D721Med (cell line): ENCODE data around the gene LIPT2.

ENCODE experiments used
- DNase-seq: peaks from one replicate; pipeline ENCODE4 v3.0.0; 2011; ENCODE audit warnings: low spot score; ENCODE audit not compliant: insufficient read length
- FAIRE-seq: peaks from 2 replicates; lab custom pipeline; 2011; peaks lifted over from hg19 to GRCh38; lab: Jason Lieb, UNC
- TF ChIP-seq, protein P1 (sequence below): IDR thresholded peaks from 2 replicates; pipeline ENCODE4 v1.5.1; 2012; ENCODE audit warnings: mild to moderate bottlenecking, control low read depth; ENCODE audit not compliant: insufficient read depth; ENCODE audit errors: missing control alignments

LIPT2 gene

DNA sequence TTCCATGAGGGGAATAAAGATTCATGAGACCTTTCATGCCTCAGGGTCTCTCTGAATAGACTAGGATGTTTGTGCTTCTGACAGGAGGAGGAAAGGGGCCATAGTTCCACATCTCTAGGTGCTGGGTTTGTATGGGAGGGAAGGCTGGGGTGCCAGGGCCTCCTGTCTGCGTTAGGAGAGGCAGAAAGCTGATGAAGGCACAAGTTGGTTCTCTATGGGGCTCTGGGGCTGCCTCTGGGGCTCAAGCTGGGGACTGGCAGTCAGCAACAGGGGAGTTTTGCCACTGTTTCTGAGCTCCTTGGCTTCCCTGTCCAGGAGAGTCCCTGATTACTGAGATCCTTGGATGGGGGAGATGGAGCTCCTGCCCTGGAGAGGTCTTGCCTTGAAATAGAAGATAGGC is 30.3 kb downstream of the LIPT2 start:
- FAIRE-seq = no peak
- no peak for DNase-seq
- TF ChIP-seq, protein P1, sequence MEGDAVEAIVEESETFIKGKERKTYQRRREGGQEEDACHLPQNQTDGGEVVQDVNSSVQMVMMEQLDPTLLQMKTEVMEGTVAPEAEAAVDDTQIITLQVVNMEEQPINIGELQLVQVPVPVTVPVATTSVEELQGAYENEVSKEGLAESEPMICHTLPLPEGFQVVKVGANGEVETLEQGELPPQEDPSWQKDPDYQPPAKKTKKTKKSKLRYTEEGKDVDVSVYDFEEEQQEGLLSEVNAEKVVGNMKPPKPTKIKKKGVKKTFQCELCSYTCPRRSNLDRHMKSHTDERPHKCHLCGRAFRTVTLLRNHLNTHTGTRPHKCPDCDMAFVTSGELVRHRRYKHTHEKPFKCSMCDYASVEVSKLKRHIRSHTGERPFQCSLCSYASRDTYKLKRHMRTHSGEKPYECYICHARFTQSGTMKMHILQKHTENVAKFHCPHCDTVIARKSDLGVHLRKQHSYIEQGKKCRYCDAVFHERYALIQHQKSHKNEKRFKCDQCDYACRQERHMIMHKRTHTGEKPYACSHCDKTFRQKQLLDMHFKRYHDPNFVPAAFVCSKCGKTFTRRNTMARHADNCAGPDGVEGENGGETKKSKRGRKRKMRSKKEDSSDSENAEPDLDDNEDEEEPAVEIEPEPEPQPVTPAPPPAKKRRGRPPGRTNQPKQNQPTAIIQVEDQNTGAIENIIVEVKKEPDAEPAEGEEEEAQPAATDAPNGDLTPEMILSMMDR = no peak

DNA sequence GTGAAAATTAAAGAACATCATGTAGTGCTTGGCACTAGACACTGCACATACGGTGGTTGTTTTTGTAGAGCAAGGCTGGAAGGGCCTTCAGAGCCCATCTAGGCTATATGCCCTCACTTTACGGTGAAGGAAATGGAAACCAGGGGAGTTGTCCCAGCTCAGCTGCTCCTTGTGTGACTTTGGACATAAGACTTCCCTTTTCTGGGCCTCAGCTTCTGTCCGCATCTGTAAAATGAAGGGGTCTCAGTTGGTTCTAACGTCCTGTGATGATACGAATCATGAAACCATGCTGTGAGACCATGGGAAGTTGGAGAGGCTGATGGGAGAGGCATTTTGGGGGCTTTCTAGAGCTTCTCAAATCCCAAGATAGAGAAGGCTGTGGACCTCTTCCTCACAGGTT is 30.9 kb downstream of the LIPT2 start:
- DNase-seq (no peak), FAIRE-seq (no peak)
- TF ChIP-seq, protein P1 = no peak

DNA sequence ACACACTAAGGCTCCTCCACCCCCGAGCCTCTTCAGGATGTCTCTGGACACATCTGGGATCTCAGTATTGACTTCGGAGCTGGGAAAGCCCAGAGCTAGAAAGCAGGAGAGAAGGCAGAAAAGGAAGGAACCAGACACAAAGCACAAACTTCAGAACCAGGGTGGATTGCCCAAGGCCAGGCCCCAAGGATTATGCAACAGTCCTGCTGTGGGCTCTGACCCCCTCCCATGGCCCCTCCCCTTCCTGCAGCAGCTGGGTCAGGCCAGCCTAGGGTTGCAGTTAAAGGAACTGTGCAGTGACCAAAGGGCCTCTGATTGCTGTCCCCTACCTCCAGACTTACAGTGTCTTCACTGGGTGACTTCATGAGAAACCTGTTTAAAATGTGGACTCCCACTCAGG is 31.5 kb downstream of the LIPT2 start:
- no peak for FAIRE-seq
- no peak for DNase-seq
- TF ChIP-seq, protein P1 = no peak

DNA sequence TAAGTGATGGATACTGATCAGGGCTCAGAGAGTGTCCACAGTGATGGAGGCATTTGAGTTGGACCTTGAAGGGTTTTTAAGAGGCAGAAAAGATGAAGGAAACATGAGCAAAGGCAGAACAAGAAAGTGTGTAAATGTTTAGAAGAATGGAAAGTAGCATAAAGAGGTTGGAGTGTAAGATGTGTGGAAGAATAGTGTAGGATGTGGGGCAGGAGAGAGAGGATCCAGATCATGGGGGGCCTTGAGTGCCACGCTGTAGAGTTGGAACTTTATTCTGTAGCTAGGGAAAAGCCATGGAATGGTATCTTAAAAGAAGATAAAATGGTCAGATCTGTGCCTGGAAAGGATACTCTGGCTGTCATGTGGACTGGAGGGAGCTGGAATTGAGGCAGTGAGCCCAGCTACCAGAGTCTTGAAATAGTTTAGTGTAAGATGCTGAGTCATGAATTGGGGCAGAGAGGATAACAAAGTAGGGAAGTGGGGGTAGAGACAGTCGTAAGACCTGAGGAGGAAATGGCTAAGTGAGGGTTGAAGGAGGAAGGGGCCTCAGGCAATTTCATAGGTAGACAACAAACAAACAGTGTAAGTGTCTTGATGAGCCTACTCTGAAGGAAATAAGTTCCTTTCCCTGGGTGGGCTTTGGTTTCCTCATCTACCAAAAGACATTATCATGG is 32.9 kb downstream of the LIPT2 start:
- TF ChIP-seq, protein P1 = no peak
- DNase-seq (no peak), FAIRE-seq (no peak)

DNA sequence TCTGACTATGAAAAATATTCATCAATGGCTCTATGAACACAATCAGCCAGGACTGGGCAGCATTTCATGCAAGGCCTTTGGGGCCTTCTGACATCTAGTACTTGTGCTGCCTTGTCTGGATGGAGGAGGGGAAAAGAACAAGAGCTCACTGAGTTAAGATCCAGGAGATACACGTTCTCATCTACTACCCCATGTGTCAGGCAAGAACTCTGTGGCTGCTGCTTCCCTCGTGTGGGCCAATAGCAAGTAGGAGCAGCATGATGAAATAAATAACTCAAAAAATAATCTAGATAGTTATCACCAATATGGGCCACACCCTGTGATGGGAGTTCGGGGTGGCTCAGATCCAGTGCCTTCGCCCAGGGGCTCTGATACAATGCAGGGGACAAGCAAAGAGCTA is 33.5 kb downstream of the LIPT2 start:
- no peak for DNase-seq
- TF ChIP-seq, protein P1 = no peak
- no peak for FAIRE-seq

DNA sequence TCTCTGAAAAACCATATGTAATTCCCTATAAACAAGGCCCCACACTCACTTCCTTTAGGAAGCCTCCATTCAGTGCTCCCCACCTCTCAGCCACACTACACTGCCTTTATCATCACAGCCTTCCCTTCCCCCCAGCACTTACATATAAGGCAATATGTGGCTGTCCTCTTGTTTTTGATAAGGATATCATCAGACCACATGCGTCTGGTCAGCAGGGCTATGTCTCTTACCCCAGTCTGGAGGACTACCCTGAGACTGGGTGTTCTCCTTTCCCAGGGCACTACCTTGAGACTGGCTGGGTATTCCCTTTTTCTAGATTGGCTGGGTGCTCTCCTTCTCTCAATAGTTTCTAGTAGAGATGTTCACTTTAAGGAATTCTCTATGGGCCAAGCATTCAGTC is 33.9 kb downstream of the LIPT2 start:
- TF ChIP-seq, protein P1 = no peak
- no peak for FAIRE-seq
- DNase-seq = no peak

DNA sequence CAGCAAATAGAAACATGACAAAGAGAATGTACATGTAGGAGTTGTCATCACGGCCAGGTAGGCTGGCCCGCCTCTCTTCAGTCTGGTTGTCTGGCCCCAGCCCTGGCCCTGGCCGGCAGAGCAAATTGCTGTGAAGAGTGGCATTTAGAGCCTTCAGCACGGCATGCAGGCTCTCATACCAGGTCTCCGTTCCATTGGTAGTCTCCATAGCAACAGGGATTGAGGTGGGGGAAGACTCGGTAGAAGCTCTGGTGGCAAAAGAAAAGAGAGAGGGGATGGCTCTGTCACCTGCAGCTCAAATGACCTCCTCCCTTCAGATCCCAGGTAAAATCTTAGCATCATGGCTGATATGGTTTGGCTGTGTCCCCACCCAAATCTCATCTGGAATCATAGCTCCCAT is 36.2 kb downstream of the LIPT2 start:
- no peak for FAIRE-seq
- TF ChIP-seq, protein P1 = no peak

More for the DNA sequence above, 36.2 kb downstream of the LIPT2 start:
- DNase-seq = no peak
